ENCODE results near the gene MMP2. TPM values are rescaled to one million over a fixed set of nuclear protein-coding genes. Genes with fewer than 3 reads are reported as not detected.
A peak's percentile ranks its signal among the peaks of the same experiment; 100 is the strongest.

MMP2 gene
- total RNA-seq, 3 donors from 2014 or later = 113 to 1,485 (median 459) TPM

DNA sequence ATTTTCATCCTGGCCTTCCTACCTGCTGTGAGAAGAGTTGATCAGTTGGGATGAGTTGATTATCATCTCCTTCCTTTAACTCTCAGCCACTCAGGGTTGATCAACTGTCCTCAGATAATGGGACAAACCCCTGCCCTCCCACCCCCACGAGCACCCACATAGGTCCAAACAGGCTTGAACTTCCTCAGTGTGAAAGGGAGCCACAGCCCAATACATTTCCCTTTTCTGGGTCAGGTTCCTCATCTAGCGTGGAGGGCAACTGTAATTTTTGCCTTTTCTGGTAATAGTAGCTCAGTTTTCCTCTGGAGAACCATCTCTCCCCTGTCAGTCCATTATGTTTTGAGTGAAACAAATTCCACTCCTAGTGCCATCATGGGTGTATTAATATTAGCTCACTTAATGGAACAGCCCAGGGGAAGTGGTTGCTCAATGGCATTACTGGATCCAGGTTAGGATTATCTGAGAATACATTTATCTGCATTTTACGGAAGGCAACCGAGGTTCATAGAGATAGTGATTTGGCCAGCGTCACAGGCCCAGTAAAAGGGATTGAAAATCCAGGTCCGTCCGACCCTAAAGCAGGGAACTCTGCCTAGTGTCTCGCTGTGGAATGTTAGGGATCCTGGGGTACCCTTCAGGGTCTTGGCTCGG lies 29.4 kb downstream of the MMP2 start:
- Histone ChIP-seq H3K9me3 (peaks cover 7 to 11% of the 10 kb centered on the region in 2 donors), H3K4me3 (peak overlapping the region; percentile 56 to 78 (median 66)), H3K4me1 (no peaks in the 10 kb centered on the region), H3K36me3 (no peaks in the 10 kb centered on the region), H3K27ac (peak overlapping the region; percentile 80 to 83), H3K27me3 (no peaks in the 10 kb centered on the region)
- TF ChIP-seq POLR2AphosphoS5 (IDR thresholded peaks at IDR 0.05) (no peak), POLR2A (IDR thresholded peaks at IDR 0.05) (no peak)
- TF ChIP-seq, protein P1, sequence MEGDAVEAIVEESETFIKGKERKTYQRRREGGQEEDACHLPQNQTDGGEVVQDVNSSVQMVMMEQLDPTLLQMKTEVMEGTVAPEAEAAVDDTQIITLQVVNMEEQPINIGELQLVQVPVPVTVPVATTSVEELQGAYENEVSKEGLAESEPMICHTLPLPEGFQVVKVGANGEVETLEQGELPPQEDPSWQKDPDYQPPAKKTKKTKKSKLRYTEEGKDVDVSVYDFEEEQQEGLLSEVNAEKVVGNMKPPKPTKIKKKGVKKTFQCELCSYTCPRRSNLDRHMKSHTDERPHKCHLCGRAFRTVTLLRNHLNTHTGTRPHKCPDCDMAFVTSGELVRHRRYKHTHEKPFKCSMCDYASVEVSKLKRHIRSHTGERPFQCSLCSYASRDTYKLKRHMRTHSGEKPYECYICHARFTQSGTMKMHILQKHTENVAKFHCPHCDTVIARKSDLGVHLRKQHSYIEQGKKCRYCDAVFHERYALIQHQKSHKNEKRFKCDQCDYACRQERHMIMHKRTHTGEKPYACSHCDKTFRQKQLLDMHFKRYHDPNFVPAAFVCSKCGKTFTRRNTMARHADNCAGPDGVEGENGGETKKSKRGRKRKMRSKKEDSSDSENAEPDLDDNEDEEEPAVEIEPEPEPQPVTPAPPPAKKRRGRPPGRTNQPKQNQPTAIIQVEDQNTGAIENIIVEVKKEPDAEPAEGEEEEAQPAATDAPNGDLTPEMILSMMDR (IDR thresholded peaks at IDR 0.05) = no peak
- DNase-seq (ENCODE audit: low spot score in 2 of 2) = no peak
- intact Hi-C loops (cut with DNase I; ENCODE audit: low total_unique reads) = no loop called here

DNA sequence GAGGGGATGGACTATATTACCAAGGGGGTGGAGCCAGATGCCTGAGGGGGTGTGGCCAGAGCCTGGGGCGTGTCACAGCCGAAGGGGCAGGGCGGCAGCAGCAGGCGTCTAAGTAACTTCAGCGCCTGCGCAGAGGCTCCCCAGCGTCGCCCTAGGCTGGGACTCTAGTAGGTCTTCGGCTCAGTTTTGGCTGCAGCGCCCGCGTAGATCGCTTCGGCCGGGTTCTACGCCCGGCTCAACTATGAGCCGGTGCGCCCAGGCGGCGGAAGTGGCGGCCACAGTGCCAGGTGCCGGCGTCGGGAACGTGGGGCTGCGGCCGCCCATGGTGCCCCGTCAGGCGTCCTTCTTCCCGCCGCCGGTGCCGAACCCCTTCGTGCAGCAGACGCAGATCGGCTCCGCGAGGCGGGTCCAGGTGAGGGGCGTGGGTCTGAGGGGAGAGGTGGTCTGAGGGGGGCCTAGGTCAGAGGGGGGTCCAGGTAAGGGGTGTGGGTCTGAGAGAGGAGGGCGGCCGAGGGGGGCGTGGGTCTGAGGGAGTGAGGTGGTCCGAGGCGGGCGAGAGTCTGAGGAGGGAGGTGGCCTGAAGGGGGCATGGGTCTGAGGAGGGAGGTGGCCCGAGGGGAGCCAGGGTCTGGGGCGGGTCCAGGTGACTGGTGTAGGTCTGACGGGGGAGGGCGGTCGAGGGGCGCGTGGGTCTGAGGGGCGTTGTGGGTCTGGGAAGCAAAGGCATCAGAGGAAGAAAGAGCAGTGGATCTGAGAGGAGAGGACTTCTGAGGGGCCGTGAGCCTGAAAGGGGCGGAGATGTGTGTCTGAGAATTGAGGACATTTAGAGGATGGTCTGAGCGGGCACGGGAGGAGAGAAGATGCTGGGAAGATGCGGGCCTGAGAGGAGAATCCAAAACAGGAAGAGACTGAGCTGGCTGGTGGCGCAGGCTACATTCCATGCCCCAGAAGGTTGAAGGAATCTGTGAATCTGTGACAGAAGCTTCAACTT lies 30.2 kb downstream of the MMP2 start, which contains the start of gene LPCAT2:
LPCAT2 (plus strand) TSS at position 132 of the 991 bp plus-strand sequence; CDS start at position 242, 110 bp downstream.
- intact Hi-C loops (cut with DNase I; ENCODE audit: low total_unique reads) = no loop called here
- H3K9me3 ChIP-seq = peaks cover 7 to 19% of the 10 kb centered on the region in 2 donors
- H3K27me3 ChIP-seq = no peaks in the 10 kb centered on the region
- DNase-seq (ENCODE audit: low spot score in 2 of 2) = peak in 1 of 2 donors; percentile 69
- no peaks in the 10 kb centered on the region for H3K36me3 ChIP-seq
- peak within 1 kb of the TSS; percentile 56 to 78 (median 66) for H3K4me3 ChIP-seq
- H3K27ac ChIP-seq = peak within 1 kb of the TSS; percentile 80 to 83
- no peaks in the 10 kb centered on the region for H3K4me1 ChIP-seq
- TF ChIP-seq POLR2AphosphoS5 (IDR thresholded peaks at IDR 0.05) = peak; percentile 12 to 62 (median 54)
- TF ChIP-seq POLR2A (IDR thresholded peaks at IDR 0.05) = peak; percentile 52
- TF ChIP-seq, protein P1 (IDR thresholded peaks at IDR 0.05) = no peak

DNA sequence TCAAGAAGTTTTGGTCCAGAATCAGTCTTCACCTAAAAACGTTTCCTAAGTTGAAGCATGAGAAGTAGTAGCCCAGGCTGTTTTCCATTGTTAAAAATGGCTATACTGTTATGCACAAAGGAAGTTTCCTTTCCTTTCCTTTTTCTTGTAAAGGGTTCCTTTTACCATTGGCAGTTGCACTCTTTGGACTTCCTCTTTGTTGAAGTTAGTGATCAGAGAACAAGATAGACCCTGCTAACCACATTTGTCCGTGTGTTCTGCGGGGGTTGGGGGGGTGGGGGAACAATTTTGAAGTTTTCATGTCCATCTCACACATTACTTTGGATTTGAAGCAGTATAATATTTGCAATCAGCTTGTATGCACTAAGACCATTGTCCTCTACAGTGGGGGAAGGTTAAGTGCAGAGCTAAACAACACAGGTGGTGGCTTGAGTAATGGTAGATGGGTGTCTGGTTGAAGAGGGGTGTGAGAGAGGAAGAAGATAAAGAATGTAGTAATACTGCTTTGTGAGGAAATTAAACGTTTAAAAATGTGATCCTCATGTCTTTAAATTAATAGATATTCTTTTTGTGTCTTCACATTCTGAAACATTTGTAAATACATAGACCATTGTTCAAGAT lies 31.3 kb downstream of the MMP2 start:
- Histone ChIP-seq H3K27ac (peak overlapping the region in 1 of 2 donors; percentile 80), H3K27me3 (no peaks in the 10 kb centered on the region), H3K36me3 (no peaks in the 10 kb centered on the region), H3K4me1 (no peaks in the 10 kb centered on the region), H3K4me3 (peak overlapping the region; percentile 56 to 78 (median 66)), H3K9me3 (peaks cover 7 to 19% of the 10 kb centered on the region in 2 donors)
- DNase-seq (ENCODE audit: low spot score in 2 of 2) = no peak
- intact Hi-C loops (cut with DNase I; ENCODE audit: low total_unique reads) = no loop called here
- TF ChIP-seq POLR2A (IDR thresholded peaks at IDR 0.05) (no peak), POLR2AphosphoS5 (IDR thresholded peaks at IDR 0.05) (no peak)
- TF ChIP-seq, protein P1 (IDR thresholded peaks at IDR 0.05) = no peak

DNA sequence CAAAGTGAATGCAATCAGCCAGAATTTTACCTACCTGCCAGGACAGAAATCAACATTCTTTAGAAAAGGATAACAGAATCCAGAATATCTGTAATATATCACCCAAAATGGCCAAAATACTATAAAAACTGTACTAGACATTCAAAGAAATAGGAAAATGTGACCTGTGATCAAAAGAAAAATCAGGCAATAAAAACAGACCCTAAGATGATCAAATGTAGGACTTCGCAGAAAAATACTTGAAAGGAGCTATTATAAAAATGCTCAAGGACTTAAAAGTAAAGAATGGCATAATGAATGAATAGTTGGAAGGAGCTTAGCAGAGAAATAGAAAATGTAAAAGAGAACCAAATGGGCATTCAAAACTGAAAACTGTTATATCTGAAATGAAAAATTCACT lies 33.9 kb downstream of the MMP2 start:
- no peaks in the 10 kb centered on the region for H3K36me3 ChIP-seq
- intact Hi-C loops (cut with DNase I; ENCODE audit: low total_unique reads) = no loop called here

More for the DNA sequence above, 33.9 kb downstream of the MMP2 start:
- no peak for DNase-seq (ENCODE audit: low spot score in 2 of 2)
- Histone ChIP-seq H3K27me3 (no peaks in the 10 kb centered on the region), H3K4me3 (no peak overlapping the region), H3K9me3 (peaks cover 7 to 19% of the 10 kb centered on the region in 2 donors), H3K27ac (no peak overlapping the region), H3K4me1 (no peaks in the 10 kb centered on the region)
- no peak for TF ChIP-seq POLR2A (IDR thresholded peaks at IDR 0.05)
- TF ChIP-seq, protein P1 (IDR thresholded peaks at IDR 0.05) = no peak
- no peak for TF ChIP-seq POLR2AphosphoS5 (IDR thresholded peaks at IDR 0.05)
